HEK293 (cell line): ENCODE measurements around the gene ZFYVE19.

ENCODE experiments used
- CTCF ChIA-PET: fragments of 350-600 bp; formaldehyde crosslinking; extraction: SDS; loops from one replicate; lab custom pipeline; 2021; ENCODE audit warnings: antibody characterized with exemption; lab: Yijun Ruan, JAX
- POLR2A ChIA-PET: fragments of 300-600 bp; formaldehyde crosslinking; extraction: SDS; loops from one replicate; lab custom pipeline; 2020; ENCODE audit warnings: antibody characterized with exemption, inconsistent platforms; lab: Yijun Ruan, JAX
- H3K27ac ChIP-seq: fragments of 200-500 bp; sonication (Bioruptor generic); 2 replicates; pipeline ENCODE4 v1.5.1; 2014; ENCODE audit warnings: low read depth, low read length, control low read depth, inconsistent platforms; ENCODE audit errors: extremely low read depth
- H3K36me3 ChIP-seq, 2 experiments: fragments of 200-500 bp in 1 of 2; sonication (Bioruptor generic) in 1 of 2; 1 replicate in 1 of 2; 2 replicates in 1 of 2; pipeline ENCODE4 v1.5.1; 2014 to 2017; ENCODE audit warnings: inconsistent platforms in 2 of 2, low read length in 2 of 2; ENCODE audit not compliant: control insufficient read depth in 2 of 2, insufficient read depth in 1 of 2
- H3K4me1 ChIP-seq: fragments of 200-500 bp; sonication (Bioruptor generic); 2 replicates; pipeline ENCODE4 v1.5.1; 2014; ENCODE audit warnings: mild to moderate bottlenecking, low read length, inconsistent platforms; ENCODE audit not compliant: control insufficient read depth, insufficient read depth
- H3K4me3 ChIP-seq: 2 replicates; pipeline ENCODE4 v1.5.1; 2011; ENCODE audit warnings: low read depth, mild to moderate bottlenecking, control low read depth, low read length, moderate library complexity
- H3K9me3 ChIP-seq: fragments of 200-500 bp; sonication (Bioruptor generic); 2 replicates; pipeline ENCODE4 v1.5.1; 2014; ENCODE audit warnings: low read depth, low read length, inconsistent platforms; ENCODE audit not compliant: control insufficient read depth, insufficient read depth
- KLF10 ChIP-seq: fragments of 450-650 bp; IDR thresholded peaks from 2 replicates; pipeline ENCODE4 v1.5.1; 2018; ENCODE audit warnings: missing biosample characterization, mild to moderate bottlenecking, missing genetic modification characterization
- KLF16 ChIP-seq: fragments of 450-650 bp; formaldehyde crosslinking; IDR thresholded peaks from 2 replicates; pipeline ENCODE4 v1.5.1; 2017; ENCODE audit warnings: missing biosample characterization, missing genetic modification characterization
- OVOL3 ChIP-seq: fragments of 450-650 bp; formaldehyde crosslinking; IDR thresholded peaks from 2 replicates; pipeline ENCODE4 v1.5.1; 2016; ENCODE audit warnings: missing biosample characterization, missing genetic modification characterization
- SP2 ChIP-seq: fragments of 450-650 bp; formaldehyde crosslinking; IDR thresholded peaks from 2 replicates; pipeline ENCODE4 v1.5.1; 2016; ENCODE audit warnings: missing biosample characterization, missing genetic modification characterization
- TRIM28 ChIP-seq: IDR thresholded peaks from 2 replicates; pipeline ENCODE4 v1.6.1; 2011; ENCODE audit warnings: low read length, control low read depth, borderline replicate concordance
- ZNF174 ChIP-seq: fragments of 450-650 bp; formaldehyde crosslinking; IDR thresholded peaks from 2 replicates; pipeline ENCODE4 v1.5.0; 2017; ENCODE audit warnings: missing biosample characterization, mild to moderate bottlenecking, missing genetic modification characterization
- ZNF214 ChIP-seq: fragments of 450-650 bp; formaldehyde crosslinking; IDR thresholded peaks from 2 replicates; pipeline ENCODE4 v1.5.1; 2017; ENCODE audit warnings: missing biosample characterization, mild to moderate bottlenecking, missing genetic modification characterization, borderline replicate concordance
- ZNF223 ChIP-seq: fragments of 450-650 bp; formaldehyde crosslinking; IDR thresholded peaks from 2 replicates; pipeline ENCODE4 v1.5.1; 2016; ENCODE audit warnings: missing biosample characterization, missing genetic modification characterization
- ZNF548 ChIP-seq: fragments of 450-650 bp; formaldehyde crosslinking; IDR thresholded peaks from 2 replicates; pipeline ENCODE4 v1.5.1; 2016; ENCODE audit warnings: missing biosample characterization, missing genetic modification characterization
- ZNF626 ChIP-seq: fragments of 450-650 bp; sonication (Bioruptor Pico); formaldehyde crosslinking; IDR thresholded peaks from 2 replicates; pipeline ENCODE4 v1.5.1; 2018; ENCODE audit warnings: missing biosample characterization, missing genetic modification characterization, inconsistent platforms
- ZNF677 ChIP-seq: fragments of 450-650 bp; IDR thresholded peaks from 2 replicates; pipeline ENCODE4 v1.5.0; 2018; ENCODE audit warnings: missing biosample characterization, mild to moderate bottlenecking, missing genetic modification characterization, moderate library complexity
- ZNF791 ChIP-seq: fragments of 450-650 bp; formaldehyde crosslinking; IDR thresholded peaks from 2 replicates; pipeline ENCODE4 v1.5.1; 2016; ENCODE audit warnings: missing biosample characterization, missing genetic modification characterization
- ZSCAN30 ChIP-seq: fragments of 450-650 bp; IDR thresholded peaks from 2 replicates; pipeline ENCODE4 v1.5.1; 2018; ENCODE audit warnings: missing biosample characterization, mild to moderate bottlenecking, missing genetic modification characterization, moderate library complexity
- ZXDB ChIP-seq: fragments of 450-650 bp; formaldehyde crosslinking; IDR thresholded peaks from 2 replicates; pipeline ENCODE4 v1.5.1; 2016; ENCODE audit warnings: missing biosample characterization, missing genetic modification characterization
- TF ChIP-seq, protein P1 (sequence below): fragments of 450-650 bp; formaldehyde crosslinking; IDR thresholded peaks from 2 replicates; pipeline ENCODE4 v1.5.1; 2016; ENCODE audit warnings: missing biosample characterization, missing genetic modification characterization
- TF ChIP-seq, protein P2 (sequence below): fragments of 450-650 bp; formaldehyde crosslinking; IDR thresholded peaks from 2 replicates; pipeline ENCODE4 v1.5.1; 2016; ENCODE audit warnings: missing biosample characterization, missing genetic modification characterization
- TF ChIP-seq, protein P3 (sequence below): fragments of 450-650 bp; formaldehyde crosslinking; IDR thresholded peaks from 2 replicates; pipeline ENCODE4 v1.5.1; 2016; ENCODE audit warnings: missing biosample characterization, missing genetic modification characterization
- TF ChIP-seq, protein P4 (sequence below): fragments of 450-650 bp; formaldehyde crosslinking; IDR thresholded peaks from 2 replicates; pipeline ENCODE4 v1.5.1; 2017; ENCODE audit warnings: missing biosample characterization, missing genetic modification characterization
- TF ChIP-seq, protein P5 (sequence below): fragments of 450-650 bp; formaldehyde crosslinking; IDR thresholded peaks from 2 replicates; pipeline ENCODE4 v1.5.1; 2016; ENCODE audit warnings: missing biosample characterization, missing genetic modification characterization, borderline replicate concordance

Gene ZFYVE19

DNA sequence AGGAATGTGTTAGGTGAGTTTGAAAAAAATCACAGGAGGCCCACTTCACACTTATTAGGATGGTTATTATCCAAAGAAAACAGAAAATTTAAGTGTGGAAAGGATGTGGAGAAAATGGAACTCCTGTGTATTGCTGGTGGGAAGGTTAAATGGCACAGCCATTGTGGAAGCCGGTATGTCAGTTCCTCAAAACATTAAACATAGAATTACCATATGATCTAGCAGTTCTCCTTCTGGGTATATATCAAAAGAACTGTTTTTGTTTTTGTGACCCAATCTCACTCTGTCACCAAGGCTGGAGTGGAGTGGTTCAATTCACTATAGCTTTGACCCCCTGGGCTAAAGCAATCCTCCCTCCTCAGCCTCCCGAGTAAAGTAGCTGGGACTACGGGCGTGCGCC is 10.4 kb upstream of the ZFYVE19 start (continued):
- TF ChIP-seq, protein P1, sequence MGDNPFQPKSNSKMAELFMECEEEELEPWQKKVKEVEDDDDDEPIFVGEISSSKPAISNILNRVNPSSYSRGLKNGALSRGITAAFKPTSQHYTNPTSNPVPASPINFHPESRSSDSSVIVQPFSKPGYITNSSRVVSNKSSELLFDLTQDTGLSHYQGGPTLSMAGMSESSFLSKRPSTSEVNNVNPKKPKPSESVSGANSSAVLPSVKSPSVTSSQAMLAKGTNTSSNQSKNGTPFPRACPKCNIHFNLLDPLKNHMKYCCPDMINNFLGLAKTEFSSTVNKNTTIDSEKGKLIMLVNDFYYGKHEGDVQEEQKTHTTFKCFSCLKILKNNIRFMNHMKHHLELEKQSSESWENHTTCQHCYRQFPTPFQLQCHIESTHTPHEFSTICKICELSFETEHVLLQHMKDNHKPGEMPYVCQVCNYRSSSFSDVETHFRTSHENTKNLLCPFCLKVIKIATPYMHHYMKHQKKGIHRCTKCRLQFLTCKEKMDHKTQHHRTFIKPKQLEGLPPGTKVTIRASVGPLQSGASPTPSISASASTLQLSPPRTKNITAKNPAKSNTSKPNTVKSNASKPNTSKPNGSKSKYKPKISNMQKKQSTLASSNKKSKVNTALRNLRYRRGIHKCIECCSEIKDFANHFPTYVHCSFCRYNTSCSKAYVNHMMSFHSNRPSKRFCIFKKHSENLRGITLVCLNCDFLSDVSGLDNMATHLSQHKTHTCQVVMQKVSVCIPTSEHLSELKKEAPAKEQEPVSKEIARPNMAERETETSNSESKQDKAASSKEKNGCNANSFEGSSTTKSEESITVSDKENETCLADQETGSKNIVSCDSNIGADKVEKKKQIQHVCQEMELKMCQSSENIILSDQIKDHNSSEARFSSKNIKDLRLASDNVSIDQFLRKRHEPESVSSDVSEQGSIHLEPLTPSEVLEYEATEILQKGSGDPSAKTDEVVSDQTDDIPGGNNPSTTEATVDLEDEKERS = no peak
- TF ChIP-seq SP2 (tag by site-specific recombination) (no peak), OVOL3 (tag by site-specific recombination) (no peak), ZNF223 (tag by site-specific recombination) (no peak)
- TF ChIP-seq, protein P2, sequence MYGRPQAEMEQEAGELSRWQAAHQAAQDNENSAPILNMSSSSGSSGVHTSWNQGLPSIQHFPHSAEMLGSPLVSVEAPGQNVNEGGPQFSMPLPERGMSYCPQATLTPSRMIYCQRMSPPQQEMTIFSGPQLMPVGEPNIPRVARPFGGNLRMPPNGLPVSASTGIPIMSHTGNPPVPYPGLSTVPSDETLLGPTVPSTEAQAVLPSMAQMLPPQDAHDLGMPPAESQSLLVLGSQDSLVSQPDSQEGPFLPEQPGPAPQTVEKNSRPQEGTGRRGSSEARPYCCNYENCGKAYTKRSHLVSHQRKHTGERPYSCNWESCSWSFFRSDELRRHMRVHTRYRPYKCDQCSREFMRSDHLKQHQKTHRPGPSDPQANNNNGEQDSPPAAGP (tag by site-specific recombination) = no peak

DNA sequence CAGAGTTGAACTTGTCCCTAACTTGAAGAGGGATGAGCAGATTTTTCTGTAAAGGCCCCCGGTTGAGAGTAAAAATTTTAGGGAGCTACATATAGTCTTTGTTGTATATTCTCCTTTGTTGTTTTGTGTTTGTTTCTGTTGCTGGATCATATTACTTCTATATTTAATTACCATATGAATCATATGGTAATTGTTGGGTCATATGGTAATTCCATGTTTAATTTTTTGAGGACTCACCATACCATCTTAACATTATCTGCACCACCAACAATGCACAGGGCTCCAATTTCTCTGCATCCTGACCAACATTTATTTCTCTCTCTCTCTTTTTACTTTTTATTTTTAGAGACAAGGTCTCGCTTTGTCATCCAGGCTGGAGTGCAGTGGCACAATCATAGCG is 7.4 kb upstream of the ZFYVE19 start:
- TF ChIP-seq ZNF626 (tag by site-specific recombination) = no peak
- no peak for TF ChIP-seq TRIM28
- TF ChIP-seq ZNF174 (tag by site-specific recombination) = no peak
- TF ChIP-seq, protein P3, sequence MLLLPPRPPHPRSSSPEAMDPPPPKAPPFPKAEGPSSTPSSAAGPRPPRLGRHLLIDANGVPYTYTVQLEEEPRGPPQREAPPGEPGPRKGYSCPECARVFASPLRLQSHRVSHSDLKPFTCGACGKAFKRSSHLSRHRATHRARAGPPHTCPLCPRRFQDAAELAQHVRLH (tag by site-specific recombination) = no peak
- TF ChIP-seq ZNF214 (tag by site-specific recombination) = no peak
- no peak for TF ChIP-seq ZNF548 (tag by site-specific recombination)
- TF ChIP-seq, protein P4, sequence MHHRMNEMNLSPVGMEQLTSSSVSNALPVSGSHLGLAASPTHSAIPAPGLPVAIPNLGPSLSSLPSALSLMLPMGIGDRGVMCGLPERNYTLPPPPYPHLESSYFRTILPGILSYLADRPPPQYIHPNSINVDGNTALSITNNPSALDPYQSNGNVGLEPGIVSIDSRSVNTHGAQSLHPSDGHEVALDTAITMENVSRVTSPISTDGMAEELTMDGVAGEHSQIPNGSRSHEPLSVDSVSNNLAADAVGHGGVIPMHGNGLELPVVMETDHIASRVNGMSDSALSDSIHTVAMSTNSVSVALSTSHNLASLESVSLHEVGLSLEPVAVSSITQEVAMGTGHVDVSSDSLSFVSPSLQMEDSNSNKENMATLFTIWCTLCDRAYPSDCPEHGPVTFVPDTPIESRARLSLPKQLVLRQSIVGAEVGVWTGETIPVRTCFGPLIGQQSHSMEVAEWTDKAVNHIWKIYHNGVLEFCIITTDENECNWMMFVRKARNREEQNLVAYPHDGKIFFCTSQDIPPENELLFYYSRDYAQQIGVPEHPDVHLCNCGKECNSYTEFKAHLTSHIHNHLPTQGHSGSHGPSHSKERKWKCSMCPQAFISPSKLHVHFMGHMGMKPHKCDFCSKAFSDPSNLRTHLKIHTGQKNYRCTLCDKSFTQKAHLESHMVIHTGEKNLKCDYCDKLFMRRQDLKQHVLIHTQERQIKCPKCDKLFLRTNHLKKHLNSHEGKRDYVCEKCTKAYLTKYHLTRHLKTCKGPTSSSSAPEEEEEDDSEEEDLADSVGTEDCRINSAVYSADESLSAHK (tag by site-specific recombination) = no peak
- no peak for TF ChIP-seq ZNF677 (tag by site-specific recombination)
- no peak for TF ChIP-seq KLF16 (tag by site-specific recombination)
- TF ChIP-seq ZNF791 (tag by site-specific recombination) = no peak
- no peak for TF ChIP-seq KLF10 (tag by site-specific recombination)
- TF ChIP-seq, all 188 proteins: peak for 0
- ChIA-PET POLR2A (no interaction called here), CTCF (interaction anchor here (0.6 kb wide), 1 partner anchor 50 kb away, joined by 3 read pairs; no protein-coding TSS in a partner anchor)
- Histone ChIP-seq H3K4me1 (no peaks in the 10 kb centered on the region), H3K4me3 (no peak overlapping the region), H3K9me3 (no peaks in the 10 kb centered on the region), H3K27ac (no peak overlapping the region), H3K36me3 (no peaks in the 10 kb centered on the region; a peak in 1 of 3 replicates)

DNA sequence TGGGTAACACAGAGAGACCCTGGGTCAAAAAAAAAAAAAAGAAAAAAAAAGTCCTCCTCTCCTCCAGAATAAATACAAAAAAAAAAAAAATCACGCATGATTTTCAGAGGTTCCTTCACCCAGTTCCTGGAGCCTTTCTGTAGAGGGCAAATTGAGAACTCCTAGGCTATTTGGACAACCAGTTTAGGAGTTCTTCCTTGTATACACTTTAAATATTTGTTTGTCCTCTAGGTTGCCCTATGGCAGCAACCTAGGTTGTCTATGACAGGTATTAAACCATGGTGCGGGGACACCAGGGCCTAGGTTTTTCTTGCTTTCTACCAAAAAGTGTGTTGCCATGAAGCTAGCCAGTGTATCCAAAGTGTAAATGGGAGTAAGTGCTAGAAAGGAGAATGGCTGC is 3.8 kb upstream of the ZFYVE19 start:
- ChIA-PET POLR2A (no interaction called here), CTCF (interaction anchor here (1.8 kb wide), 1 partner anchor 18 kb away, joined by 5 read pairs; no protein-coding TSS in a partner anchor)
- H3K4me1 ChIP-seq = no peaks in the 10 kb centered on the region
- H3K9me3 ChIP-seq = no peaks in the 10 kb centered on the region
- no peaks in the 10 kb centered on the region; a peak in 1 of 3 replicates for H3K36me3 ChIP-seq
- H3K4me3 ChIP-seq = no peak overlapping the region
- H3K27ac ChIP-seq = no peak overlapping the region
- TF ChIP-seq, protein P5, sequence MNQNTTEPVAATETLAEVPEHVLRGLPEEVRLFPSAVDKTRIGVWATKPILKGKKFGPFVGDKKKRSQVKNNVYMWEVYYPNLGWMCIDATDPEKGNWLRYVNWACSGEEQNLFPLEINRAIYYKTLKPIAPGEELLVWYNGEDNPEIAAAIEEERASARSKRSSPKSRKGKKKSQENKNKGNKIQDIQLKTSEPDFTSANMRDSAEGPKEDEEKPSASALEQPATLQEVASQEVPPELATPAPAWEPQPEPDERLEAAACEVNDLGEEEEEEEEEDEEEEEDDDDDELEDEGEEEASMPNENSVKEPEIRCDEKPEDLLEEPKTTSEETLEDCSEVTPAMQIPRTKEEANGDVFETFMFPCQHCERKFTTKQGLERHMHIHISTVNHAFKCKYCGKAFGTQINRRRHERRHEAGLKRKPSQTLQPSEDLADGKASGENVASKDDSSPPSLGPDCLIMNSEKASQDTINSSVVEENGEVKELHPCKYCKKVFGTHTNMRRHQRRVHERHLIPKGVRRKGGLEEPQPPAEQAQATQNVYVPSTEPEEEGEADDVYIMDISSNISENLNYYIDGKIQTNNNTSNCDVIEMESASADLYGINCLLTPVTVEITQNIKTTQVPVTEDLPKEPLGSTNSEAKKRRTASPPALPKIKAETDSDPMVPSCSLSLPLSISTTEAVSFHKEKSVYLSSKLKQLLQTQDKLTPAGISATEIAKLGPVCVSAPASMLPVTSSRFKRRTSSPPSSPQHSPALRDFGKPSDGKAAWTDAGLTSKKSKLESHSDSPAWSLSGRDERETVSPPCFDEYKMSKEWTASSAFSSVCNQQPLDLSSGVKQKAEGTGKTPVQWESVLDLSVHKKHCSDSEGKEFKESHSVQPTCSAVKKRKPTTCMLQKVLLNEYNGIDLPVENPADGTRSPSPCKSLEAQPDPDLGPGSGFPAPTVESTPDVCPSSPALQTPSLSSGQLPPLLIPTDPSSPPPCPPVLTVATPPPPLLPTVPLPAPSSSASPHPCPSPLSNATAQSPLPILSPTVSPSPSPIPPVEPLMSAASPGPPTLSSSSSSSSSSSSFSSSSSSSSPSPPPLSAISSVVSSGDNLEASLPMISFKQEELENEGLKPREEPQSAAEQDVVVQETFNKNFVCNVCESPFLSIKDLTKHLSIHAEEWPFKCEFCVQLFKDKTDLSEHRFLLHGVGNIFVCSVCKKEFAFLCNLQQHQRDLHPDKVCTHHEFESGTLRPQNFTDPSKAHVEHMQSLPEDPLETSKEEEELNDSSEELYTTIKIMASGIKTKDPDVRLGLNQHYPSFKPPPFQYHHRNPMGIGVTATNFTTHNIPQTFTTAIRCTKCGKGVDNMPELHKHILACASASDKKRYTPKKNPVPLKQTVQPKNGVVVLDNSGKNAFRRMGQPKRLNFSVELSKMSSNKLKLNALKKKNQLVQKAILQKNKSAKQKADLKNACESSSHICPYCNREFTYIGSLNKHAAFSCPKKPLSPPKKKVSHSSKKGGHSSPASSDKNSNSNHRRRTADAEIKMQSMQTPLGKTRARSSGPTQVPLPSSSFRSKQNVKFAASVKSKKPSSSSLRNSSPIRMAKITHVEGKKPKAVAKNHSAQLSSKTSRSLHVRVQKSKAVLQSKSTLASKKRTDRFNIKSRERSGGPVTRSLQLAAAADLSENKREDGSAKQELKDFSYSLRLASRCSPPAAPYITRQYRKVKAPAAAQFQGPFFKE (tag by site-specific recombination) = no peak
- TF ChIP-seq ZXDB (tag by site-specific recombination) = no peak
- no peak for TF ChIP-seq ZSCAN30 (tag by site-specific recombination)
- TF ChIP-seq ZNF791 (tag by site-specific recombination) = no peak
